H9 (cell line): ENCODE results near the gene MRPL37. TPM values are rescaled to one million over a fixed set of nuclear protein-coding genes. Genes with fewer than 3 reads are reported as not detected.
A peak's percentile ranks its signal among the peaks of the same experiment; 100 is the strongest.

Source experiments
- DNase-seq: peaks from one replicate; pipeline ENCODE4 v3.0.0-alpha.2; 2017
- H2AFZ ChIP-seq: one replicate; pipeline ENCODE4 v1.6.1; 2013; ENCODE audit warnings: mild to moderate bottlenecking, low read length, control low read depth, moderate library complexity
- H2AK5ac ChIP-seq: 2 replicates; pipeline ENCODE4 v1.6.1; 2013; ENCODE audit warnings: low read length, control low read depth, mixed read lengths; ENCODE audit not compliant: insufficient read length
- H2BK120ac ChIP-seq: one replicate; pipeline ENCODE4 v1.6.1; 2013; ENCODE audit warnings: low read depth, mild to moderate bottlenecking, low read length, control low read depth, inconsistent platforms; ENCODE audit not compliant: poor library complexity, severe bottlenecking
- H2BK12ac ChIP-seq: 2 replicates; pipeline ENCODE4 v1.6.1; 2013; ENCODE audit warnings: low read length, control low read depth, mixed read lengths, low read depth; ENCODE audit not compliant: insufficient read length
- H2BK15ac ChIP-seq: 2 replicates; pipeline ENCODE4 v1.6.1; 2013; ENCODE audit warnings: low read depth, low read length, control low read depth
- H2BK20ac ChIP-seq: one replicate; pipeline ENCODE4 v1.6.1; 2013; ENCODE audit warnings: low read depth, mild to moderate bottlenecking, low read length, control low read depth, inconsistent platforms; ENCODE audit not compliant: poor library complexity, severe bottlenecking
- H2BK5ac ChIP-seq: 2 replicates; pipeline ENCODE4 v1.6.1; 2013; ENCODE audit warnings: low read length, control low read depth, mixed read lengths; ENCODE audit not compliant: insufficient read length
- H3K14ac ChIP-seq: 2 replicates; pipeline ENCODE4 v1.6.1; 2013; ENCODE audit warnings: low read length, control low read depth; ENCODE audit not compliant: insufficient read depth
- H3K18ac ChIP-seq: 2 replicates; pipeline ENCODE4 v1.6.1; 2013; ENCODE audit warnings: low read depth, mild to moderate bottlenecking, mixed read lengths, low read length, control low read depth; ENCODE audit not compliant: insufficient read length
- H3K23ac ChIP-seq: 2 replicates; pipeline ENCODE4 v1.6.1; 2013; ENCODE audit warnings: low read length, control low read depth, mixed read lengths, low read depth; ENCODE audit not compliant: insufficient read length
- H3K23me2 ChIP-seq: 2 replicates; pipeline ENCODE4 v1.6.1; 2013; ENCODE audit warnings: low read depth, mild to moderate bottlenecking, mixed read lengths, low read length, control low read depth; ENCODE audit not compliant: insufficient read length, poor library complexity, severe bottlenecking
- H3K27ac ChIP-seq: 2 replicates; pipeline ENCODE4 v1.5.1; 2013; ENCODE audit warnings: low read length, control low read depth, mixed read lengths, low read depth; ENCODE audit not compliant: insufficient read length
- H3K27me3 ChIP-seq: 2 replicates; pipeline ENCODE4 v1.6.1; 2013; ENCODE audit warnings: low read length, control low read depth, inconsistent platforms; ENCODE audit not compliant: insufficient read depth
- H3K4ac ChIP-seq: 2 replicates; pipeline ENCODE4 v1.6.1; 2013; ENCODE audit warnings: low read depth, mild to moderate bottlenecking, control low read depth, inconsistent platforms, low read length, moderate library complexity
- H3K4me1 ChIP-seq: 2 replicates; pipeline ENCODE4 v1.6.1; 2013; ENCODE audit warnings: low read length, control low read depth, inconsistent platforms; ENCODE audit not compliant: insufficient read depth
- H3K4me2 ChIP-seq: 2 replicates; pipeline ENCODE4 v1.6.1; 2013; ENCODE audit warnings: low read length, control low read depth, mixed read lengths; ENCODE audit not compliant: insufficient read length, insufficient read depth
- H3K56ac ChIP-seq: 2 replicates; pipeline ENCODE4 v1.6.1; 2013; ENCODE audit warnings: low read depth, mild to moderate bottlenecking, mixed read lengths, low read length, control low read depth; ENCODE audit not compliant: insufficient read length
- H3K79me1 ChIP-seq: 2 replicates; pipeline ENCODE4 v1.6.1; 2013; ENCODE audit warnings: low read depth, mild to moderate bottlenecking, moderate library complexity, low read length, control low read depth, inconsistent platforms; ENCODE audit not compliant: insufficient read depth, poor library complexity, severe bottlenecking
- H3K79me2 ChIP-seq: 2 replicates; pipeline ENCODE4 v1.6.1; 2013; ENCODE audit warnings: low read length, control low read depth, inconsistent platforms; ENCODE audit not compliant: insufficient read depth
- H3K9ac ChIP-seq: 2 replicates; pipeline ENCODE4 v1.6.1; 2013; ENCODE audit warnings: low read length, control low read depth, mixed read lengths; ENCODE audit not compliant: insufficient read length; ENCODE audit errors: extremely low read depth
- H3K9me3 ChIP-seq: one replicate; pipeline ENCODE4 v1.6.1; 2013; ENCODE audit warnings: low read depth, low read length, inconsistent platforms; ENCODE audit not compliant: control insufficient read depth
- H3T11ph ChIP-seq: one replicate; pipeline ENCODE4 v1.6.1; 2013; ENCODE audit warnings: mild to moderate bottlenecking, low read length, control low read depth, inconsistent platforms
- H4K20me1 ChIP-seq: one replicate; pipeline ENCODE4 v1.6.1; 2013; ENCODE audit not compliant: control insufficient read depth, insufficient read length, insufficient read depth
- H4K5ac ChIP-seq: 2 replicates; pipeline ENCODE4 v1.6.1; 2013; ENCODE audit warnings: low read depth, mild to moderate bottlenecking, mixed read lengths, low read length, control low read depth; ENCODE audit not compliant: insufficient read length
- H4K8ac ChIP-seq: replicated peaks from 2 replicates; pipeline ENCODE4 v1.6.1; 2013; ENCODE audit warnings: low read length, control low read depth, mixed read lengths, low read depth; ENCODE audit not compliant: insufficient read length
- H4K91ac ChIP-seq: 2 replicates; pipeline ENCODE4 v1.6.1; 2013; ENCODE audit warnings: low read depth, mild to moderate bottlenecking, moderate library complexity, mixed read lengths, low read length, control low read depth; ENCODE audit not compliant: insufficient read length
- H3K27ac Mint-ChIP-seq, 3 experiments: 2 replicates in 2 of 3; 3 replicates in 1 of 3; pipeline ENCODE4 v1.8.0; 2020 to 2021; ENCODE audit warnings: mixed read lengths in 3 of 3, mild to moderate bottlenecking in 1 of 3, moderate library complexity in 1 of 3
- H3K27me3 Mint-ChIP-seq: 2 replicates; pipeline ENCODE4 v1.8.0; 2021; ENCODE audit warnings: low read depth, mild to moderate bottlenecking, moderate library complexity, mixed read lengths
- H3K36me3 Mint-ChIP-seq, 3 experiments: 2 replicates in 2 of 3; 3 replicates in 1 of 3; pipeline ENCODE4 v1.8.0; 2020 to 2021; ENCODE audit warnings: low read depth in 3 of 3, mixed read lengths in 3 of 3; ENCODE audit not compliant: insufficient read depth in 1 of 3
- H3K4me1 Mint-ChIP-seq, 2 experiments: 2 replicates each; pipeline ENCODE4 v1.8.0; 2020; ENCODE audit warnings: mixed read lengths in 2 of 2
- H3K4me3 Mint-ChIP-seq, 2 experiments: 2 replicates in 1 of 2; 3 replicates in 1 of 2; pipeline ENCODE4 v1.8.0; 2020 to 2021; ENCODE audit warnings: mild to moderate bottlenecking in 2 of 2, mixed read lengths in 2 of 2, moderate library complexity in 1 of 2
- H3K9me3 Mint-ChIP-seq, 2 experiments: 2 replicates in 1 of 2; 3 replicates in 1 of 2; pipeline ENCODE4 v1.8.0; 2020; ENCODE audit warnings: mild to moderate bottlenecking in 2 of 2, mixed read lengths in 2 of 2, moderate library complexity in 1 of 2
- CTCF ChIP-seq: fragments of 200-600 bp; sonication (generic); conservative IDR thresholded peaks from 3 replicates; pipeline ENCODE4 v1.8.0; 2021; ENCODE audit warnings: antibody characterized with exemption, mild to moderate bottlenecking
- WGBS: extraction: QIAGEN DNeasy Blood & Tissue Kit; methylation state at CpG from one replicate; pipeline ENCODE4 v1.1.7; 2013; ENCODE audit warnings: missing lambda C conversion rate, low lambda C conversion rate, mixed read lengths; ENCODE audit not compliant: insufficient read length; ENCODE audit errors: extremely low coverage; 5-methylcytosine and 5-hydroxymethylcytosine counted together
- total RNA-seq: library from RNA; stranded (reverse); gene quantifications from 2 replicates; pipeline ENCODE4 v1.2.1, GENCODE V29; 2021

Gene MRPL37
- total RNA-seq, 1 experiment from 2014 or later, result 123 TPM

DNA sequence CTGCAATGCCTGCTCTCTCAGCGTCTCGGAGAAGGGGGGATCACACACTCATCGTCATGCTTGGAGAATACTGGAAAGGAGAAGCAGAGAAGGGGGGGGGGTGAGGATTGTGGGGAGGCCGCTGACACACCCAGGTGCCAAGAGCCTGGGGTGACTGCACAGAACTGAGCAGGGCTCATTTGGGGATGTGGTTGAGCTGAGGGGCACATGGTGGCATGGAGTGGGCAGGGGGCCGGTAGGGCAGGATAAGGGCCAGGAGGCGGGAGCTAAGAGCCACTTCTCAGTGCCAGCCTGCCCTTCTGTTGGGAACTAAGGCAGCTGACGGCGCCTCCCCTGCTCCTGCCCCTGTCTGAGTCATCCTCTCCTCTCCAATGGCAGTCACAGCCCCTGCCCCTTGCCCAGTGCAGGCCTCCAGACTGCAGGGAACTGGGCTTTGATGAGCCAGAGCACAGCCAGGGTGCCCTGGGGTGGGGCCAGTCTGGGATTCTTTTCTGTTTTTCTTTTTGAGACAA lies 27.2 kb downstream of the MRPL37 start:
- no peak overlapping the region for H2BK120ac ChIP-seq
- no peaks in the 10 kb centered on the region for H3K79me1 ChIP-seq
- H4K20me1 ChIP-seq, result no peaks in the 10 kb centered on the region
- H3K4me1 ChIP-seq, result no peaks in the 10 kb centered on the region
- no peak overlapping the region for H3K9ac ChIP-seq
- Mint-ChIP-seq H3K27ac (peak overlapping the region in 1 of 3 experiments; percentile 44; a peak in 1 of 7 replicates), H3K36me3 (peaks cover 9 to 45% (median 35%) of the 10 kb centered on the region in 3 experiments; a peak in 6 of 7 replicates), H3K27me3 (no peaks in the 10 kb centered on the region), H3K9me3 (no peaks in the 10 kb centered on the region; a peak in 1 of 5 replicates), H3K4me3 (no peak overlapping the region), H3K4me1 (peaks cover 29 to 36% of the 10 kb centered on the region in 2 experiments)
- no CpG with 5 or more reads among the region's 8 CpGs for WGBS
- no peak overlapping the region for H3K4me2 ChIP-seq
- H3K9me3 ChIP-seq, result no peaks in the 10 kb centered on the region
- H2BK12ac ChIP-seq, result no peak overlapping the region
- H2BK15ac ChIP-seq, result no peak overlapping the region
- H4K8ac ChIP-seq, result no peak overlapping the region
- no peak overlapping the region for H3K18ac ChIP-seq
- H4K5ac ChIP-seq, result no peak overlapping the region
- no peak overlapping the region for H4K91ac ChIP-seq
- no peaks in the 10 kb centered on the region for H3K79me2 ChIP-seq
- no peak overlapping the region for H2BK5ac ChIP-seq
- no peak overlapping the region for H2AK5ac ChIP-seq
- no peak for DNase-seq
- H3K27ac ChIP-seq, result no peak overlapping the region
- no peak overlapping the region for H2AFZ ChIP-seq
- no peak overlapping the region for H3K4ac ChIP-seq
- no peak overlapping the region for H3K56ac ChIP-seq
- H3K23ac ChIP-seq, result no peak overlapping the region
- no peaks in the 10 kb centered on the region for H3K23me2 ChIP-seq
- no peak overlapping the region for H2BK20ac ChIP-seq
- no peak overlapping the region for H3T11ph ChIP-seq
- no peak overlapping the region for H3K14ac ChIP-seq
- no peak for TF ChIP-seq CTCF
- H3K27me3 ChIP-seq, result no peaks in the 10 kb centered on the region
